A673 (cell line): ENCODE data around the gene MAL.

Experiments
- EZH2 ChIP-seq: fragments of 200-600 bp; sonication (generic); IDR thresholded peaks from 2 replicates; pipeline ENCODE4 v1.6.1; 2017; ENCODE audit warnings: borderline replicate concordance, low read depth, mild to moderate bottlenecking, mixed read lengths, antibody characterized with exemption, low read length; ENCODE audit not compliant: poor library complexity, severe bottlenecking
- TF ChIP-seq, protein P1 (sequence below): fragments of 300-800, 200-600 bp; sonication (generic); conservative IDR thresholded peaks from 2 replicates; pipeline ENCODE4 v1.5.1; 2017; ENCODE audit warnings: low read depth, mild to moderate bottlenecking, antibody characterized with exemption, low read length, moderate library complexity, mixed read lengths

DNA sequence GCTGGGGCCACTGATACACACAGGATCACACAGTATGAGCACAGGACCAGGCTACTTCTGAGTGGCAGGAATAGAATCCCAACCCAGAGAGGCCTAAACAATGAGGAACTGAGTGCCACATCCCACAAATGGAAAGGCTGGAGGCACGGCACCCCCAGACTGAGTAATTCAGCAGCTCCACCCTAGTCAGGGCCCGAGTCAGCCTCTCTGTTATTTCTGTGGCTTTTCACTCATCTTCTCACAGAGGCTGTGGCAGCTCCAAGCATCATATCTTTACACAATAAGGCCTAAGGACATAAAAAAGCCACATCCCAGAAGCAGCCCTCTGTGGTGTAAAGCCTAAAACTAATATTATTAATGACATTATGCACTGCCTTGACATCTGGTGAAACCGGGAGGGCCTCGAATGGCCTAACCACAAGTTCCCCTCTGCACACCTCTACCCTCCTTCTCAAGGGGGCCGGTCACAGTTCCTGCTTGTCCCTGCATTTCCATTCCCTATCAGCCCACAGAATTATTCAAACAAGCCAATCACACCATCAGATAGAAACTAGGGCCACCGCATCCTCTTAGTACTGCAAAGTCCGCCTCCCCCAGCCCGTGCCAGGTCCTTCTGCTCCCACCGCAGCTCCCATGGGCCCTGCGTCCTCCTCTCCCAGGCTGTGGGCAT is 12.5 kb upstream of the MAL start:
- TF ChIP-seq, protein P1, sequence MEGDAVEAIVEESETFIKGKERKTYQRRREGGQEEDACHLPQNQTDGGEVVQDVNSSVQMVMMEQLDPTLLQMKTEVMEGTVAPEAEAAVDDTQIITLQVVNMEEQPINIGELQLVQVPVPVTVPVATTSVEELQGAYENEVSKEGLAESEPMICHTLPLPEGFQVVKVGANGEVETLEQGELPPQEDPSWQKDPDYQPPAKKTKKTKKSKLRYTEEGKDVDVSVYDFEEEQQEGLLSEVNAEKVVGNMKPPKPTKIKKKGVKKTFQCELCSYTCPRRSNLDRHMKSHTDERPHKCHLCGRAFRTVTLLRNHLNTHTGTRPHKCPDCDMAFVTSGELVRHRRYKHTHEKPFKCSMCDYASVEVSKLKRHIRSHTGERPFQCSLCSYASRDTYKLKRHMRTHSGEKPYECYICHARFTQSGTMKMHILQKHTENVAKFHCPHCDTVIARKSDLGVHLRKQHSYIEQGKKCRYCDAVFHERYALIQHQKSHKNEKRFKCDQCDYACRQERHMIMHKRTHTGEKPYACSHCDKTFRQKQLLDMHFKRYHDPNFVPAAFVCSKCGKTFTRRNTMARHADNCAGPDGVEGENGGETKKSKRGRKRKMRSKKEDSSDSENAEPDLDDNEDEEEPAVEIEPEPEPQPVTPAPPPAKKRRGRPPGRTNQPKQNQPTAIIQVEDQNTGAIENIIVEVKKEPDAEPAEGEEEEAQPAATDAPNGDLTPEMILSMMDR, result no peak
- no peak for TF ChIP-seq EZH2
